HepG2 (cell line): ENCODE data around the gene NOSIP. TPM values are rescaled to one million over a fixed set of nuclear protein-coding genes. Genes with fewer than 3 reads are reported as not detected.

Experiments used
- ATAC-seq: fragments of 200-7000 bp; cut with Tn5 transposase; 3 replicates; pipeline ENCODE4 v1.9.1; 2020; ENCODE audit warnings: mild to moderate bottlenecking, moderate library complexity
- BruUV-seq: library from RNA; stranded (reverse); fragments of 400-500 nt; replicated peaks from 2 replicates; lab custom pipeline; 2021; lab: Mats Ljungman, UMichigan
- CTCF ChIA-PET: fragments of 300-600 bp; formaldehyde crosslinking; extraction: SDS; loops from one replicate; lab custom pipeline; 2021; ENCODE audit warnings: low total read pairs, inconsistent platforms, low intra/inter-chr PET ratio; lab: Yijun Ruan, JAX
- POLR2A ChIA-PET: fragments of 350-600 bp; sonication (Branson Sonifier 250); formaldehyde crosslinking; loops from one replicate; lab custom pipeline; 2020; ENCODE audit warnings: antibody characterized with exemption, inconsistent platforms; lab: Yijun Ruan, JAX
- DNase-seq: peaks from one replicate; pipeline ENCODE4 v3.0.0-alpha.2; 2015; ENCODE audit warnings: low spot score
- FAIRE-seq: peaks from 3 replicates; lab custom pipeline; 2011; peaks lifted over from hg19 to GRCh38; lab: Jason Lieb, UNC
- H2AFZ ChIP-seq: one replicate; pipeline ENCODE4 v1.6.1; 2011; ENCODE audit warnings: low read length, inconsistent platforms
- H3K27ac ChIP-seq: fragments of 300-600 bp; 3 replicates; pipeline ENCODE4 v1.8.0; 2011; ENCODE audit warnings: mixed run types, mild to moderate bottlenecking, mixed read lengths, low read length, inconsistent platforms; ENCODE audit not compliant: insufficient read depth; ENCODE audit errors: extremely low read length
- H3K27me3 ChIP-seq, 2 experiments: fragments of 200-600 bp in 1 of 2; 2 replicates in 1 of 2; 3 replicates in 1 of 2; pipeline versions ENCODE4 v1.6.0 to v1.8.0; 2011; ENCODE audit warnings: low read length in 2 of 2, mild to moderate bottlenecking in 2 of 2, moderate library complexity in 2 of 2, inconsistent platforms in 1 of 2; ENCODE audit not compliant: insufficient read depth in 2 of 2, control insufficient read depth in 1 of 2
- H3K36me3 ChIP-seq, 2 experiments: fragments of 200-600 bp in 1 of 2; replicated peaks in 1 of 2; 2 replicates in 1 of 2; 3 replicates in 1 of 2; pipeline versions ENCODE4 v1.5.1 to v1.8.0; 2011; ENCODE audit warnings: low read length in 2 of 2, inconsistent platforms in 1 of 2; ENCODE audit not compliant: insufficient read depth in 2 of 2, control insufficient read depth in 1 of 2
- H3K4me1 ChIP-seq: 2 replicates; pipeline ENCODE4 v1.5.1; 2012; ENCODE audit warnings: low read length, inconsistent platforms; ENCODE audit not compliant: insufficient read depth
- H3K4me2 ChIP-seq: 2 replicates; pipeline ENCODE4 v1.6.0; 2011; ENCODE audit warnings: low read depth, low read length, inconsistent platforms
- H3K4me3 ChIP-seq, 3 experiments: fragments of 200-600 bp in 1 of 3; sonication (generic), shearing (Covaris generic) in 1 of 3; replicated peaks in 1 of 3; 2 replicates each; pipeline ENCODE4 v1.5.1; 2011 to 2016; ENCODE audit warnings: low read length in 3 of 3, inconsistent platforms in 2 of 3, low read depth in 2 of 3, mild to moderate bottlenecking in 2 of 3, control low read depth in 1 of 3, mixed read lengths in 1 of 3; ENCODE audit not compliant: insufficient read depth in 1 of 3
- H3K79me2 ChIP-seq: one replicate; pipeline ENCODE4 v1.6.1; 2011; ENCODE audit warnings: low read length, inconsistent platforms; ENCODE audit not compliant: insufficient read depth
- H3K9ac ChIP-seq: 2 replicates; pipeline ENCODE4 v1.6.0; 2011; ENCODE audit warnings: mild to moderate bottlenecking, low read depth, low read length, inconsistent platforms; ENCODE audit not compliant: insufficient read depth
- H3K9me3 ChIP-seq: 2 replicates; pipeline ENCODE4 v1.5.1; 2012; ENCODE audit warnings: mild to moderate bottlenecking, low read length
- H4K20me1 ChIP-seq: 2 replicates; pipeline ENCODE4 v1.6.0; 2011; ENCODE audit warnings: inconsistent platforms, mild to moderate bottlenecking, low read length, moderate library complexity; ENCODE audit not compliant: insufficient read depth
- RBFOX2 ChIP-seq: fragments of 200-400 bp; formaldehyde crosslinking; IDR thresholded peaks from 2 replicates; pipeline ENCODE4 v1.6.1; 2017; ENCODE audit warnings: low read depth, mild to moderate bottlenecking, low read length
- ZHX2 ChIP-seq, 2 experiments: sonication (generic) in 1 of 2; formaldehyde crosslinking in 1 of 2; IDR thresholded peaks; 2 replicates each; pipeline versions ENCODE4 v1.6.1 to v1.9.0; 2014 to 2022; ENCODE audit warnings: antibody characterized with exemption in 1 of 2, borderline replicate concordance in 1 of 2, inconsistent platforms in 1 of 2, low read depth in 1 of 2, missing genetic modification reagents in 1 of 2
- WGBS: methylation state at CpG from one replicate; pipeline ENCODE4 v1.1.6; 2017; ENCODE audit warnings: low lambda C conversion rate; 5-methylcytosine and 5-hydroxymethylcytosine counted together
- in situ Hi-C: cut with HindIII; loops from 2 replicates; pipeline ENCODE4 v1.10.0; 2017; ENCODE audit warnings: low pct_unique_long_range_greater_than_20kb; ENCODE audit not compliant: extremely low pct_ligation_motif_present
- intact Hi-C: fragments of 100-400 bp; cut with micrococcal nuclease; formaldehyde crosslinking; loops from one replicate; pipeline ENCODE4 v1.10.0; 2022; ENCODE audit not compliant: unreplicated experiment
- polyA plus RNA-seq, 8 experiments: library from polyadenylated mRNA; depleted of rRNA in 3 of 8; stranded (reverse) in 7 of 8; unstranded in 1 of 8; fragments of >200 nt; fragmentation: Illumina TruSeq in 4 of 8; extraction: Trizol in 4 of 8; gene quantifications; 2 replicates each; pipeline versions ENCODE4 v1.2.1 to v1.2.3, GENCODE V29; 2011 to 2016; ENCODE audit warnings: low read depth in 4 of 8, missing spikeins in 1 of 8, mixed read lengths in 1 of 8; ENCODE audit not compliant: insufficient read depth in 1 of 8
- total RNA-seq, 5 experiments: library from RNA; depleted of rRNA; stranded (reverse); fragments of >200 nt; fragmentation: Illumina TruSeq; extraction: Trizol; gene quantifications; 2 replicates each; pipeline ENCODE4 v1.2.3, GENCODE V29; 2016; ENCODE audit warnings: low read depth in 1 of 5

NOSIP gene
- total and polyA plus RNA-seq, 2 of the 13 experiments (the other 11 are each of a cell fraction or from before 2014, with no cell fraction given): 54.3 to 78.0 TPM

DNA sequence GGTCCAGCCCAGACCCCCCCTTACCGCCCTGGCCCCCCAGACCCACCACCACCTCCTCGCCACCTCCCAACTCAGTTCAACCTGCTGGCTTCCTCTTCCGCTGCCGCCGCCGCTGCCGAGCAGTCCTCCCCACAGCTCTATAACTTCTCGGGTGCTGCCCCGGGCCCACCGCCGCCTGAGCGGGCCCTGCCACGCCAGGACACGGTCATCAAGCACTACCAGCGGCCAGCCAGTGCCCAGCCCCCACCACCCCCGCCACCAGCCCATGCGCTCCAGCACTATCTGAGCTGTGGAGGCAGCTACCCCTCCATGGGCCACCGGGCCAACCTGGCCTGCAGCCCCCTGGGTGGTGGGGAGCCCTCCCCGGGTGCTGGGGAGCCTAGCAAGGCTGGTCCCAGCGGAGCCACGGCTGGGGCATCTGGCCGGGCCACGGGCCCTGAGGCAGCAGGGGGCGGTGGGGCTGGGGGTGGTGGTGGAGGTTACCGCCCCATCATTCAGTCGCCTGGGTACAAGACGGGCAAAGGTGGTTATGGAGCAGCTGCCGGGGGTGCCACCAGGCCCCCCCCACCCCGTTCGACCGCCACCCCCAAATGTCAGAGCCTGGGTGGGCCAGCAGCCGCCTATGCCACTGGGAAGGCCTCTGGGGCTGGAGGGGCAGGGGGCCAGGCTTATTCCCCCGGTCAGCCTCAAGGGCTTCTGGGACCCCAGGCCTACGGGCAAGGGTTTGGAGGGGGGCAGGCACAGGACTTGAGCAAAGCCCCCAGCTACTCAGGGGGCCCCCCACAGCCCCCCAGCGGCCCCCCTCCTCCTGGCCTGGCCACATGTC lies 14.8 kb upstream of the NOSIP start:
- no peak overlapping the region for H3K4me2 ChIP-seq
- H3K79me2 ChIP-seq: peaks cover 15% of the 10 kb centered on the region
- intact Hi-C loops: no loop called here
- ChIA-PET CTCF (no interaction called here), POLR2A (no interaction called here)
- FAIRE-seq: no peak
- H4K20me1 ChIP-seq: 0 out of 2 replicates have a peak, but pooled peaks cover 5% of the 10 kb centered on the region
- H3K4me1 ChIP-seq: peaks cover 16% of the 10 kb centered on the region
- TF ChIP-seq RBFOX2: 0 out of 2 replicates have a peak, but pooled peaks have one; percentile 8
- TF ChIP-seq ZHX2 (IDR thresholded peaks at IDR 0.05; ENCODE audit: low read depth): no peak
- no peak for TF ChIP-seq ZHX2 (CRISPR knock-in tag; IDR thresholded peaks at IDR 0.05; ENCODE audit: borderline replicate concordance)
- no peaks in the 10 kb centered on the region for H3K27me3 ChIP-seq
- in situ Hi-C loops: loop anchor here (10.0 kb wide), 1 partner anchor 80 kb away; the partner anchor contains the start of gene PRMT1
- no TSS peak for BruUV-seq
- WGBS: 99% methylated on average over 15 of the region's 35 CpGs
- H3K9me3 ChIP-seq: no peaks in the 10 kb centered on the region
- H3K36me3 ChIP-seq: peaks cover 6 to 34% of the 10 kb centered on the region in 2 experiments; a peak in 4 of 5 replicates
- no peak overlapping the region for H3K4me3 ChIP-seq
- no peak overlapping the region for H3K9ac ChIP-seq
- no peak overlapping the region for H3K27ac ChIP-seq
- DNase-seq: no peak
- ATAC-seq: no peak
- no peak overlapping the region for H2AFZ ChIP-seq
